Hippocampal formation (tissue), 2 donors: ENCODE data around the gene DCN.

Experiments
- DNase-seq, 2 donors: peaks; one replicate each; lab custom pipeline; 2025; lab: John Stamatoyannopoulos, UW

The DCN gene

GRCh38 chr12:91186156-91186555 lies 3.5 kb upstream of the DCN start:
- DNase-seq = no peak

- no peak for DNase-seq
These were observed 2.8 kb upstream of the DCN start for GRCh38 chr12:91185421-91185820.

- no peak for DNase-seq
These were observed 934 bp upstream of the DCN start for GRCh38 chr12:91183551-91183950.

- no peak for DNase-seq
These were observed 1.8 kb downstream of the DCN start for GRCh38 chr12:91180582-91181395.

- DNase-seq = no peak
These were observed 2.6 kb downstream of the DCN start for GRCh38 chr12:91179966-91180561.

GRCh38 chr12:91179315-91179714 lies 3.3 kb downstream of the DCN start:
- no peak for DNase-seq

GRCh38 chr12:91178781-91179180 lies 3.8 kb downstream of the DCN start:
- DNase-seq = no peak

- DNase-seq = peak in 1 of 2 donors; percentile 47
These were observed 4.5 kb downstream of the DCN start for GRCh38 chr12:91178139-91178561.

GRCh38 chr12:91177381-91177780 lies 5.2 kb downstream of the DCN start:
- DNase-seq = no peak

- no peak for DNase-seq
These were observed 5.7 kb downstream of the DCN start for GRCh38 chr12:91176915-91177314.

GRCh38 chr12:91176358-91176757 lies 6.3 kb downstream of the DCN start:
- DNase-seq = no peak

GRCh38 chr12:91173124-91173523 lies 9.5 kb downstream of the DCN start:
- no peak for DNase-seq

- no peak for DNase-seq
These were observed 10.5 kb downstream of the DCN start for GRCh38 chr12:91172096-91172495.

GRCh38 chr12:91171476-91171875 lies 11.1 kb downstream of the DCN start:
- no peak for DNase-seq

- no peak for DNase-seq
These were observed 19.5 kb downstream of the DCN start for GRCh38 chr12:91163116-91163515.

GRCh38 chr12:91161009-91161408 lies 21.6 kb downstream of the DCN start:
- DNase-seq = no peak

GRCh38 chr12:91155990-91156389 lies 26.6 kb downstream of the DCN start:
- no peak for DNase-seq

- DNase-seq = no peak
These were observed 28.5 kb downstream of the DCN start for GRCh38 chr12:91154131-91154530.

- no peak for DNase-seq
These were observed 38.6 kb downstream of the DCN start for GRCh38 chr12:91144053-91144452.

GRCh38 chr12:91143206-91143605 lies 39.4 kb downstream of the DCN start:
- no peak for DNase-seq

GRCh38 chr12:91142221-91142631 lies 40.4 kb downstream of the DCN start:
- DNase-seq = no peak

GRCh38 chr12:91140026-91140931 lies 42.3 kb downstream of the DCN start:
- DNase-seq = no peak

- no peak for DNase-seq
These were observed 43.3 kb downstream of the DCN start for GRCh38 chr12:91139286-91139685.
